SW480 (cell line): ENCODE measurements around the gene TMEM254.
"Not testable (repeated sequence)": the region's sequence is repeated elsewhere in the genome, so short reads cannot be mapped to it uniquely, and the experiment has no call there.

Experiments
- DNase-seq: peaks from one replicate; pipeline ENCODE4 v3.0.0-alpha.2; 2016; ENCODE audit warnings: low spot score

Gene TMEM254

GRCh38 chr10:80077869-80078447, 507 bp upstream of the TMEM254 start:
- DNase-seq: no peak

GRCh38 chr10:80079312-80079719, 851 bp downstream of the TMEM254 start:
- no peak for DNase-seq

GRCh38 chr10:80081026-80081425, 2.6 kb downstream of the TMEM254 start:
- DNase-seq: no peak

GRCh38 chr10:80081801-80082750, 3.6 kb downstream of the TMEM254 start:
- DNase-seq: peak; percentile 27

- DNase-seq: no peak
Measured at GRCh38 chr10:80090121-80090520, 11.7 kb downstream of the TMEM254 start.

GRCh38 chr10:80094231-80094630, 15.8 kb downstream of the TMEM254 start:
- DNase-seq: no peak

- DNase-seq: not testable (repeated sequence)
Measured at GRCh38 chr10:80098272-80098671, 19.8 kb downstream of the TMEM254 start.

GRCh38 chr10:80099295-80099694, 20.8 kb downstream of the TMEM254 start:
- DNase-seq: not testable (repeated sequence)

GRCh38 chr10:80100116-80100515, 21.7 kb downstream of the TMEM254 start:
- no peak for DNase-seq

GRCh38 chr10:80100861-80101695, 22.6 kb downstream of the TMEM254 start:
- DNase-seq: no peak

GRCh38 chr10:80104066-80104926, 25.8 kb downstream of the TMEM254 start:
- DNase-seq: no peak

- no peak for DNase-seq
Measured at GRCh38 chr10:80108576-80109239, 30.2 kb downstream of the TMEM254 start.

- no peak for DNase-seq
Measured at GRCh38 chr10:80110986-80111385, 32.5 kb downstream of the TMEM254 start.

GRCh38 chr10:80118669-80119068, 40.2 kb downstream of the TMEM254 start:
- DNase-seq: no peak

- no peak for DNase-seq
Measured at GRCh38 chr10:80122110-80122710, 43.7 kb downstream of the TMEM254 start.

- no peak for DNase-seq
Measured at GRCh38 chr10:80122746-80123145, 44.3 kb downstream of the TMEM254 start.

GRCh38 chr10:80126876-80127275, 48.4 kb downstream of the TMEM254 start:
- no peak for DNase-seq

GRCh38 chr10:80131499-80131901, 53.0 kb downstream of the TMEM254 start:
- DNase-seq: no peak

- no peak for DNase-seq
Measured at GRCh38 chr10:80132299-80133139, 54.1 kb downstream of the TMEM254 start, which contains the start of gene PLAC9. PLAC9 (plus strand) TSS chr10:80132730; CDS start chr10:80132763, 33 bp downstream.
